NOMO-1 (cell line): Measurements from ENCODE around the gene IGIP.

Experiments used
- DNase-seq, 2 experiments: peaks; one replicate each; lab custom pipeline; 2025; ENCODE audit not compliant: unreplicated experiment in 2 of 2; lab: John Stamatoyannopoulos, UW

Gene IGIP

DNA sequence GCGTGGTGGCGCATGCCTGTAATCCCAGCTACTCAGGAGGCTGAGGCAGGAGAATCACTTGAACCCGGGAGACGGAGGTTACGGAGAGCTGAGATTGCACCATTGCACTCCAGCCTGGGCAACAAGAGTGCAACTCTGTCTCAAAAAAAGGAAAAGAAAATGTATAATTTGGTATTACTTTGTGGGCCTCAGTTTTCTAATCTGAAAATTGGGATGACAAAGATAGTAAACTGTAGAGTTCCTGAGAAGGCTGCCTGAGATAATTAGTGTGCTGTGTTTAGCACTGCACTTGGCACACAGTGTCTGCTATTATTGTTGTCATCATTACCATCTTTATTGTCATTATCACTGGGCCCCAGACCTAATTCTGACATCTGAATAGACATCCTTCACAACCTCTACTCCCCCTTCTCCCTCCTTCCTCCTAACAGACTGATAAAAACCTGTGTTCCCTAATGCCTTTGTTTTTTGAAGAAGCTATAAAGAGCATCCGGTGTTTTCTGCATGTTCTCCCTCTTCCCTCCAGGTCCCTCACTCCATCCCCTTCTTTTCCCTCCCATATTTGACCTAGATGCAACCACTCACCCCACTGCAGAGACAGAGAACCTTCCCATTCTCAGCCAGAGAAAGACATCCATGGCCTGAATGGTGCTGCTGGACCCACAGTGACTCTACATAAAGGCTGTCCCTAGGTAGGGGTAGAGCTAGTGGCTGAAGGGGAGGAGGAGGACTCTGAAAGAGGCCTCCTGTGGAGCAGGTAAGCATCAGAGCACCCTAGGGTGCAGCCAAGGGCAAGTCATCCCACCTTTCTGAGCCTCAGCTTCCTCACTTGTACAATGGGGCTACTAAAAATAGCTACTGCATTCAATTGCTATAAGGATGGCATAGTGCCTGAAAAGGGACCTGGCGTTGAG is 33.5 kb downstream of the IGIP start:
- DNase-seq, result no peak

DNA sequence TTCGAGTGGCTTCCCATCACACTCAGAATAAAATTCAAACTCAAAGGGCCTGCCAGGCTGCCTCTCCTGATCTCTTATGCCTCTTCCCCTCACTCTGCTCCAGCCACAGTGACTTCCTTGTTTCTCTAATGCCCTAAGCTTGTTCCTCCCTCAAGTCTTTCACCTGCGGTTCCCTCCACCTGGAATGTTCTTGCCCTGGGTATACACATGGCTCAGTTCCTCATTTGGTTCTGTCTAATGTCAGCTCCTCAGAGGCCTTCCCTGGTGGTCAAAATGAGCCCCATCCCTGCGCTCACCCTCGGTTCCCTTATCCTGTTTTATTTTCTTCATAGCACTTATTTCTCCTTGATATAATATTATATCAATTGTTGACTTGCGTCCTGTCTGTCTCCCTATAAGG is 36.5 kb downstream of the IGIP start:
- no peak for DNase-seq

DNA sequence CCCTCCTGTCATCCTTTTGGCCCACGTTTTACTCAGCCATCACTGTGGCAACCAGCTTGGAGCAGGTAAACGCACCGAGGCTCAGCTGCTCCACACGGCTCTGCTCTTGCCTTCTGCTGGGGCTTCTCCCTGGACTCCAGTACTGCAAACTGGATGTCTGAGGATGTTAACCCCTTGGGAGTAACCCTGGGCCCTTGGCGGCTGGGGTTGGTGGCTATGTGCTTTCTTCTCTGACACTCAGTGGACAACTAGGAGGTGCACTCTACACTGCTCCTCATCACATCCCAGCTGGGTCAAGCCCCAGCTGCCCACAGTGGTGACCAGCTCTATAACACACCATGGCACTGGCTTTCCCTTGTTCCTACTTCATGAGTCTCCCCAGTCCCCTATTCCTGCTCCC is 37.0 kb downstream of the IGIP start:
- DNase-seq, result no peak

DNA sequence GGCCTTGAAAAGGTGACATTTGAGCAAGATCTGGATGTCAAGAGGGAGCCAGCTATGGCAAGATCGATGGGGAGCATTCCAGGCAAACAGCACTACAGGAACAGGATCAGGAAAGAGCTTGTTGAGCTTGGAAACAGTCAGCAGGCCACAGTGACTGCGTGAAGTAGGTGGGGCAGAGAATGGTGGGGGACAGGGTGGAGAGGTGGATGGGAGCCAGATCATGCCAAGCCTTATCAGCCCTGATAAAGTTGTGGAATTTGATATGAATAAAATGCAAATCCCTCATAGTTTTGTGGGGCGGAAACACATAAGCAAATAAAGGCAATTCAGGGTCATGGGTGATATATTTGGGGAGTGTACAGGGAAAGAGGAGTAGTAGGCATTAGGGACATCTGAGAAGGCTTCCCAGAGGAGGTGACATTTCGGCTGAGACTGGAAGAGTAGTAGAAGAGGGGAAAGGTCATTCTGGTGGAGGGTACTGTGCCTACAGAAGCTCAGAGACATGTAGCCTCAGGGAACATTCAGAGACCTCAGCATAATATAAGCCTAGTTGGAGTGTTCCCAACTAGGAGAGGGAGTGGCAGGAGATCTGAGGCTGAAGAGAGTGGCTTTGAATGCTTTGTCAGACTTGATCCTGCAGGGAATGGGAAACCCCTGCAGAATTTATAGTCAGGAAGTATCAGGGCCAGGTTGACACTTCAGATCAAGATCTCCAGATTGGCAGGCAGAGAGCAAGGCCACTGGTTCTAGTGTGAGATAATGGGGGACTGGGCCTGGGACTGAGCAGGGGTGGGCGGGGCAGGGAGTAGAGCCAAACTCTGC is 39.6 kb downstream of the IGIP start:
- DNase-seq, result no peak

DNA sequence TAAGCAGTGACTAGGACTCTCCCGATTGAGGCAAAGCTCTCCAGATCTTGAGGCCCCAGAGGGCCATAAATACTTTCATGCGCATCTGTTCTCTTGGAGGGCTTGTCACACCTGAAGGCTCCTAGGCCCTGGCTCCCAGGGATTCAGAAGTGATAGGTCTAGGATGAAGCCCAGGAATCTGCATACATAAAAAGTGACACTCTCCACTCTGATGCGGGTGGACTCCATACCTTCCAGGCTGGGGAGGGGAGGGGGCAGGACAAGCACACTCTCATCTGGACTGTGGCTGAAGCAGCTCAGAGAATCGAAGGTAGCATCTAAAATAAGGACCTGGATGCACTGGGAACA is 40.2 kb downstream of the IGIP start:
- DNase-seq, result no peak

DNA sequence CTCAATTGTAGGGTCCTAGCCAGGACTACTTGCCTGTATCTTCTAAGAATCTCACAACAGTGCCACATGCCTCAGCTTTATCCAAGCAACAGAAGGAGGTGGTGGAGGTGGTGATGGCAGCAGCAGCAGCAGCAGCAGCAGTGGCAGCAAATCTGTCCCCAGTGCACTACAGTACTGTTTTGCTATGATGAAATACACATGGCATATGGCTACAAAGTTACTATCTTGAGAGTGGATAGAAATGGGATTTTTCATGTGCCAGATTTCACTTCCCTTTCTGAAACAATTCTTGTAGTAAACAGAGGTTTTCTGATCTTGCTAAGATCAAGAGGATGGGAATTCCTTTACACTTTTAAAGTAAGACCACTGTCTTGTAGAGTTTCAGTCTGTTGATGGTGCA is 41.2 kb downstream of the IGIP start:
- peak; percentile 45 to 77 for DNase-seq

DNA sequence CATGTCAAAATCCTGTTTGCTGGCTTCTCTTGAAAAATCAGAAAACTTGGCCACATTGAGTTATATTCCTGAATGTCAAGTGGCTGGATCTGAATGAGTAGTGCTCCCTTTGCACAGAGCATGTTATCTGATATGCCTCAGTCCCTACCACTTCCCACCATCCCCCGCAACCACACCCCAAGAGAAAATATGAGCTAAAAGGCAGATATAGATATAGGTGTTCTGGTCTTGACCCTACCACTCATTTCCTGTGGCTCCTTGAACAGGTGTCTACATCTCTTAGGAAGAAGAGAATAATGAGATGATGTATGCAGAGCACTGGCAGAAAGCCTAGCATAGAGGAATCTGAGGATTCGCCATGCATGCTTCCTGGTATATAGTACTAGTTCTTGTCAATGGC is 42.6 kb downstream of the IGIP start:
- DNase-seq, result no peak

DNA sequence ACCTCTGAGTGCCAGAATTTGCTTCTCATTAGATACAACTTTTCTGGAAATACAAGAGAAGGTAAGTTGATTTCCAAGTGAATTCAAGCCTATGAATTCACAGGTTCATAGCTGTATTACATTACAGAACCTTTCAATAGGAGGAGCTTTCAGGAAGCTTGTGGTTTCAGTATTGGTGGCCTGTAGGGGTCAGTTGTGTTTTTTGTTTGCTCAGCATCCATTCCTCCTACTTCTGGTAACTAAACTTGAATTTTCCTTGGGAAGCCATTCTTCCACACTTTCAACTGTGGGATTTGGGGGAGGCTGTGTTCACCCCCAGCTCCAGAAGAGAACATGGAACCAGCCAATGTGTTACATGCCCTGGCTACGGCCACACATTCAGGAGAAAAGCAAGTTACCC is 43.7 kb downstream of the IGIP start:
- peak in 1 of 2 experiments; percentile 49 for DNase-seq

DNA sequence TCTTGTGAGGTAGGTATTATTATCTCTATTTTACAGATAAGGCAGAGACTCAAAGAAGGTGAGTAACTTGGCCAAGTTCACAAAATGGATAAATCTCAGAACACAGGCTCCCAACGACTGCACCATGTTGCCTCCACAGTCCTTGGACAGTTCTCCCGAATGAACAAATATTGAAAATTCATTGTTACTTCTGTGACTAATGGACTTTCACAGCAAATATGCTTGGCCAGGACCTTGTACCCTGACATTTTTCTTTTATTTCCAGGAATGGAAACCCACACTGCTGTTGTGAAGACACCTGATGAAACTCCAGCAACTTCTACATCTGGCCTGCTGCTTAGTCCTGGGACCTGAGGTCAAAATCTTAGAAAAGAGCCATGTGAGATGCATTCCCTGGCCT is 46.7 kb downstream of the IGIP start:
- DNase-seq, result no peak

DNA sequence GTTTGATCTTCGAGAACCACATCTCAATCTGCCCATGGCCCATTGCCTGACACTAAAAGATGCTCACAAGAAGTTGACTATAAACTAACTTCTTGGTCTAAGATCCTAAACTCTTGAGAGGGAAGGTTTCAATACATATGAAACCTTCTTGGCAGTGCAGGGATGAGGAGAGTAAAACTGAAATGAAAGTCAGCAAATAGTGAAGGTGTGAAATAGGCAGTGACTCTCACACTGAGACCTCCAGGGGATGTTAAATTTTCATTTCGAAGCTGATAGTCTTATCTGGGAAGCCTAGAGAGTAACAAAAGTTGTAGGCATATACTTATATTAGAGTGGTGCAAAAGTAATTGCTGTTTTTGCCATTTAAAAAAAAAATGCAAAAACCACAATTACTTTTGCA is 48.3 kb downstream of the IGIP start:
- no peak for DNase-seq

DNA sequence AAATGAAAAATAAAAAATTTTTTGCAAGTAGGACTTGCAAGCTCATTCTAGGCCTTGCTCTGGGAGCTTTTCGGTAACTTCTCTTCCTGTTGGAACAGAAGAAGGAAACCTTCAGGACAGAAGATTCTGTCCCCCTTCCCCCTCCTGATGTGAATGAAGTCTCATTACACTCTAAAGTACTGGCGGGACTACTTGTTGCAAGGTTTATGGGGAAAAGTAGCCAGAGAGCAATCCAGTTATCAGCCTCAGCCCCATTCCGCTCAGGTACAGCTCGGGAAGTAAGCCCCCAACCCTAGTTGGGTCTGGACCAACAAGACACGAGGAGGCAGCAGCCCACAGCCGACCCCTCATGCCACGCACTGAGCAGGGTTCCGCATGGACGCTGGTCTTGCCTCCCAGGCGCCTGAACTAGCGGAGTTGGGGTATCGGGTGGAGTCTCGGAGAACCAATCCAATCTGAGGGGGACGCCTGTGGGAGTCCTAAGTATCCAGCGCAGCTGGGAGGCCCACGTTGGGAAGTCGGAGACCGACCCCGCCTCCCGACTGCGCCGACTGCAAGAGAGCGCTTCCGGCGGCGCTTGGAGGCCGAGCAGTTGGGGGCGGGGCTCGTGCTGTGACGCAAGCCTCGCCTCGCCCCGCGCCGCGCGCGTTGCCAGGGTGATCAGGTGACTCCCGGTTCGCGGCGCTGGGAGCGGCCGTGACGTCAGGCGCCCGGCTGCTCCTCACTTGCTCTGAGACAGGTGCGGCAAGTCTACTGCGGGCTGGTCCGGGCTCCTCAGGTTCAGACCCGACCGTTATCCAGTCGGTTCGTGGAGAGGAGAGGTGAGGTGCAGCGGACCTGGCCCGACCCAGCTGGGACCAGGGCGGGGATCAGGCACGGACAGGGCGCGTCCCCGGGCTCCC is 49.0 kb downstream of the IGIP start, which contains the start of gene CYSTM1:
CYSTM1 (plus strand) TSS at position 724 of the 902 bp plus-strand sequence. CDS start 19,278 bp downstream, outside the sequence.
- DNase-seq, result peak; percentile 86 to 96

DNA sequence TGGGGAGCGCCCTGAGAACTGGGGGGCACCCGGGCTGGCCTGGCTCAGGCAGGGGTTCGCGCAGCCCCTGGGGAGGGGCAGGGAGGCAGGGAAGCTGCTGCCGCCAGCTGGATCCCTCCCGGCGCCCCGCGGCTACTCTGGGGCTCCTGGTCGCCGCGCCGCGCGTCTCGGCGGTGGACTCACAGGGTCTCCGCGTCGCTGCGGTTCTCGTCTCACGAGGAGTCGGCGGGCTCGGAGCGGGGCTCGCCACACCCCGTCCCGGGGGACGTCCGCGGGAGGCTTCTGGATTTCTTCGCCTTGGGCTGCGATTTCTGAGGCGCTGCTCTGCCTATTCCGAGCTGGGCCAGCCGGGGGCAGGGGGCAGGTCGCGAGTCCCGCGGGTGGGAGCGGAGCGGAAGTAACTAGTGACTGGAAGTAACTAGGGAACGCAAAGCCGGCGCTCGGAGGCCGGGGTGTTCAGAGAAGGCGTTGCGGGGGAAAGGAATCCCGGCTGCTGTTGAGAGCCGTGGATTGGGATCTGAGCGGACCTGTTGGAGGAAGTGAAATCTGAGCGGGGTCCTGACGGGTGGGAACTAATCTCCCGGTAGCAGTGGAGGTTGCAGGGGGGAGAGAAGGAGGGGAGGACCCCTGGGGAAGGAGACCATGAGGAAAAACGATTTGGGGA is 49.8 kb downstream of the IGIP start:
- peak; percentile 80 to 82 for DNase-seq

DNA sequence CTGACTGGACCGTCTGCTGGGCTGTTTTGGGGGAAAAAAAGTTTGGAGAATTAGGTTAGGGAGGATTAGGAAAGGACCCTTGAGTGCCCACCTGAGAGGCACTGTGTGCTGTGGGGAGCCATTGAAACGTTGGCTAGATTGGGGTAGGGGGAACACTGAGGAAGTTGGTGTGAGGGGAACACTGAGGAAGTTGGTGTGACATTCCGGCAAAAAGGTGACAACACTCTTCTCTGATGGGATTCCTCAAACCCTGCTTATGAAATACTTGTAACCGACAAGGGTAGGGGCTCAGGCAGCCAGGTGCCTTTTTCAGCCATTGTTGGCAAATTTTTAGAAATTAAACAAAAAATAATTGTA is 50.3 kb downstream of the IGIP start:
- DNase-seq, result no peak

DNA sequence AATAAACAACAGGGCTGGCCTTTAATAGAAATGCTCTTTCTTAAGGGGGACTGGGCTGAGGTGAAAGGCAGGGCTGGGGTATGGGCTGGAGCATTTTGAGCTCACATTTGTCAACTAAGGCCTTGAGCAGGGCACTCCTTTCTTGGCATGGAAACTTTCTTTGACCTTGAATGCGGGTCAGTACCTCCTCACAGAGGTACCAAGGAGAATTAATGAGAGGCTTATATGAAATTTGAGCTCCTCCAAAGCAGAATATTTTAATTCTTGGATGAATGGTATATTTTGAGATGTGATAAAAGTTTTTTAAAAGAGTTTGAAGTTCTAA is 52.3 kb downstream of the IGIP start:
- no peak for DNase-seq

DNA sequence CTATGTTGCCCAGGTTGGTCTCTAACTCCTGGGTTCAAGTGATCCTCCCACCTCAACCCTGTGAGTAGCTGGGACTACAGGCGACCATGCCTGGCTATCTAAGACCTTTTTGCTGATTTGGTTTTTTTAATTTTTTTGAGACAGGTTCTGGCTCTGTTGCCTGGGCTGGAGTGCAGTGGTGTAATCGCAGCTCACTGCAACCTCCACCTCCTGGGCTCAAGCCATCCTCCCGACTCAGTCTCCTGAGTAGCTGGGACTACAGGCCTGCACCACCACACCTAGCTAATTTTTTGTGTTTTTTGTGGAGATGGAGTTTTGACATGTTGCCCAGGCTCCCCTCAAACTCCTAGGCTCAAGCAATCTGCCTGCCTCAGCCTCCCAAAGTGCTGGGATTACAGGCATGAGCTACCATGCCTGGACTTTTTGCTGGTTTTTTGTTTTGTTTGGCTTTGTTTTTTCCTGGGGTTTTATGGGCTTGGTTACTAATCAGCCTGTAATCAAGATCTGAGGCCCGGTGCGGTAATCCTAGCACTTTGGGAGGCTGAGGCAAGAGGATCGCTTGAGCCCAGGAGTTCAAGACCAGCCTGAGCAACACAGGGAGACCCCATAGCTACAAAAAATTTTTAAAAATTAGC is 52.9 kb downstream of the IGIP start:
- DNase-seq, result no peak
